H1 (cell line): Measurements from ENCODE around the gene SLC30A3. TPM values are rescaled to one million over a fixed set of nuclear protein-coding genes. Genes with fewer than 3 reads are reported as not detected.

Source experiments
- CTCF ChIA-PET: fragments of 300-600 bp; sonication (Branson Sonifier 250); formaldehyde crosslinking; loops from one replicate; lab custom pipeline; 2021; ENCODE audit not compliant: partially characterized antibody; lab: Charles Lee
- POLR2A ChIA-PET: fragments of 300-600 bp; sonication (Branson Sonifier 250); formaldehyde crosslinking; loops from one replicate; lab custom pipeline; 2021; ENCODE audit warnings: inconsistent platforms; ENCODE audit not compliant: partially characterized antibody; lab: Charles Lee
- DNase-seq, 2 experiments: peaks; one replicate each; pipeline versions ENCODE4 v3.0.0 to v3.0.0-alpha.2; 2010 to 2022; ENCODE audit warnings: low spot score in 2 of 2, low read depth in 1 of 2, mixed read lengths in 1 of 2
- FAIRE-seq: peaks from 2 replicates; lab custom pipeline; 2011; peaks lifted over from hg19 to GRCh38; lab: Jason Lieb, UNC
- H2AFZ ChIP-seq: 2 replicates; pipeline ENCODE4 v1.8.1; 2012; ENCODE audit warnings: low read length, inconsistent platforms
- H2AK5ac ChIP-seq: 2 replicates; pipeline ENCODE4 v1.6.1; 2013; ENCODE audit warnings: low read depth, low read length
- H2BK120ac ChIP-seq: replicated peaks from 2 replicates; pipeline ENCODE3; 2013; ENCODE audit warnings: low read depth, low read length, inconsistent platforms
- H2BK12ac ChIP-seq: 2 replicates; pipeline ENCODE4 v1.6.1; 2013; ENCODE audit warnings: low read depth, low read length
- H2BK15ac ChIP-seq: 2 replicates; pipeline ENCODE4 v1.6.1; 2013; ENCODE audit warnings: low read length
- H2BK20ac ChIP-seq: 2 replicates; pipeline ENCODE4 v1.6.1; 2013; ENCODE audit warnings: low read length
- H2BK5ac ChIP-seq: 2 replicates; pipeline ENCODE4 v1.6.1; 2013; ENCODE audit warnings: low read depth, low read length
- H3K14ac ChIP-seq: 2 replicates; pipeline ENCODE4 v1.6.1; 2013; ENCODE audit warnings: inconsistent platforms; ENCODE audit not compliant: insufficient read length
- H3K18ac ChIP-seq: 2 replicates; pipeline ENCODE4 v1.6.1; 2013; ENCODE audit warnings: low read length; ENCODE audit errors: extremely low read depth
- H3K23ac ChIP-seq: 2 replicates; pipeline ENCODE4 v1.6.1; 2013; ENCODE audit warnings: inconsistent platforms; ENCODE audit not compliant: insufficient read length
- H3K23me2 ChIP-seq: 2 replicates; pipeline ENCODE4 v1.6.1; 2013; ENCODE audit warnings: low read depth, low read length
- H3K27ac ChIP-seq: 2 replicates; pipeline ENCODE4 v1.6.1; 2011; ENCODE audit warnings: low read depth, low read length, inconsistent platforms
- H3K27me3 ChIP-seq, 4 experiments: replicated peaks in 1 of 4; 1 replicate in 1 of 4; 2 replicates in 3 of 4; pipeline versions ENCODE4 v1.6.1 to v1.8.1; 2011 to 2013; ENCODE audit warnings: low read length in 3 of 4, mild to moderate bottlenecking in 3 of 4, inconsistent platforms in 2 of 4, mixed read lengths in 2 of 4, moderate library complexity in 1 of 4; ENCODE audit not compliant: control insufficient read depth in 3 of 4, insufficient read depth in 3 of 4; ENCODE audit errors: extremely low read depth in 1 of 4
- H3K36me3 ChIP-seq, 4 experiments: 2 replicates each; pipeline versions ENCODE4 v1.6.1 to v1.8.1; 2011 to 2013; ENCODE audit warnings: mild to moderate bottlenecking in 4 of 4, low read length in 3 of 4, moderate library complexity in 2 of 4, control low read depth in 1 of 4, inconsistent platforms in 1 of 4; ENCODE audit not compliant: insufficient read depth in 4 of 4, control insufficient read depth in 2 of 4
- H3K4ac ChIP-seq: replicated peaks from 2 replicates; pipeline ENCODE3; 2013; ENCODE audit warnings: low read length, low read depth, mixed read lengths, inconsistent platforms; ENCODE audit not compliant: insufficient read length
- H3K4me1 ChIP-seq, 4 experiments: replicated peaks in 1 of 4; 1 replicate in 1 of 4; 2 replicates in 3 of 4; pipeline versions ENCODE4 v1.6.1 to v1.8.1; 2011 to 2013; ENCODE audit warnings: low read length in 3 of 4, inconsistent platforms in 2 of 4, mixed read lengths in 1 of 4; ENCODE audit not compliant: insufficient read depth in 4 of 4, control insufficient read depth in 3 of 4
- H3K4me2 ChIP-seq, 2 experiments: 2 replicates each; pipeline versions ENCODE4 v1.6.1 to v1.8.1; 2011 to 2013; ENCODE audit warnings: low read depth in 2 of 2, low read length in 2 of 2, control low read depth in 1 of 2, inconsistent platforms in 1 of 2, mild to moderate bottlenecking in 1 of 2; ENCODE audit not compliant: insufficient read depth in 1 of 2
- H3K4me3 ChIP-seq, 4 experiments: fragments of 200-600, 300-600 bp in 1 of 4; sonication (generic), shearing (Covaris generic), sonication (Bioruptor Twin) in 1 of 4; 2 replicates each; pipeline versions ENCODE4 v1.5.1 to v1.8.1; 2011 to 2016; ENCODE audit warnings: low read length in 4 of 4, low read depth in 3 of 4, control low read depth in 2 of 4, inconsistent platforms in 2 of 4, mild to moderate bottlenecking in 2 of 4, mixed read lengths in 1 of 4, moderate library complexity in 1 of 4; ENCODE audit not compliant: insufficient read depth in 2 of 4; ENCODE audit errors: extremely low read depth in 1 of 4
- H3K56ac ChIP-seq: replicated peaks from 2 replicates; pipeline ENCODE3; 2013; ENCODE audit warnings: low read depth, mild to moderate bottlenecking, mixed read lengths, low read length, inconsistent platforms; ENCODE audit not compliant: insufficient read length
- H3K79me1 ChIP-seq: 2 replicates; pipeline ENCODE4 v1.6.1; 2013; ENCODE audit warnings: low read depth, low read length, control low read depth
- H3K79me2 ChIP-seq, 2 experiments: 2 replicates each; pipeline versions ENCODE4 v1.6.1 to v1.8.1; 2012 to 2013; ENCODE audit warnings: low read length in 2 of 2, mild to moderate bottlenecking in 2 of 2, inconsistent platforms in 1 of 2; ENCODE audit not compliant: insufficient read depth in 2 of 2, control insufficient read depth in 1 of 2
- H3K9ac ChIP-seq, 4 experiments: replicated peaks in 1 of 4; 1 replicate in 1 of 4; 2 replicates in 3 of 4; pipeline versions ENCODE4 v1.6.1 to v1.8.1; 2011 to 2013; ENCODE audit warnings: low read depth in 3 of 4, low read length in 3 of 4, control low read depth in 2 of 4, mild to moderate bottlenecking in 2 of 4, moderate library complexity in 2 of 4, inconsistent platforms in 1 of 4; ENCODE audit errors: extremely low read depth in 1 of 4
- H3K9me3 ChIP-seq, 2 experiments: 2 replicates each; pipeline versions ENCODE4 v1.6.1 to v1.8.1; 2012 to 2013; ENCODE audit warnings: mild to moderate bottlenecking in 2 of 2, moderate library complexity in 2 of 2, control low read depth in 1 of 2, inconsistent platforms in 1 of 2, low read depth in 1 of 2, low read length in 1 of 2, mixed read lengths in 1 of 2; ENCODE audit not compliant: insufficient read depth in 2 of 2
- H4K20me1 ChIP-seq, 2 experiments: replicated peaks in 1 of 2; 2 replicates each; pipeline versions ENCODE3 to v1.8.1; 2011 to 2013; ENCODE audit warnings: inconsistent platforms in 2 of 2, low read length in 2 of 2, mild to moderate bottlenecking in 1 of 2; ENCODE audit not compliant: insufficient read depth in 2 of 2, control insufficient read depth in 1 of 2
- H4K5ac ChIP-seq: 2 replicates; pipeline ENCODE4 v1.6.1; 2013; ENCODE audit warnings: low read length, low read depth, mixed read lengths, inconsistent platforms; ENCODE audit not compliant: insufficient read length
- H4K8ac ChIP-seq: 2 replicates; pipeline ENCODE4 v1.8.0; 2013; ENCODE audit warnings: mild to moderate bottlenecking, moderate library complexity, low read length, inconsistent platforms; ENCODE audit not compliant: insufficient read depth; ENCODE audit errors: extremely low read depth
- H4K91ac ChIP-seq: replicated peaks from 2 replicates; pipeline ENCODE3; 2013; ENCODE audit warnings: low read length, mixed read lengths, inconsistent platforms; ENCODE audit not compliant: insufficient read length
- MAFK ChIP-seq: IDR thresholded peaks from 2 replicates; pipeline ENCODE4 v1.6.1; 2012; ENCODE audit warnings: low read depth, mild to moderate bottlenecking, improper control_type of control experiment, low read length
- ZNF274 ChIP-seq: IDR thresholded peaks from 2 replicates; pipeline ENCODE4 v1.7.0; 2012; ENCODE audit warnings: low read length, borderline replicate concordance; ENCODE audit errors: extremely low read depth
- WGBS, 2 experiments: shearing (Covaris generic) in 1 of 2; methylation state at CpG; one replicate each; pipeline versions ENCODE4 v1.1.6 to v1.1.7; 2013 to 2015; ENCODE audit warnings: low lambda C conversion rate in 2 of 2, mixed read lengths in 2 of 2, inconsistent platforms in 1 of 2, low coverage in 1 of 2, missing lambda C conversion rate in 1 of 2; ENCODE audit not compliant: insufficient replicate concordance in 2 of 2, insufficient coverage in 1 of 2, insufficient read length in 1 of 2; ENCODE audit errors: extremely low coverage in 1 of 2, missing lambda C conversion rate in 1 of 2; 5-methylcytosine and 5-hydroxymethylcytosine counted together
- polyA plus RNA-seq, 7 experiments: library from polyadenylated mRNA; depleted of rRNA in 3 of 7; stranded (reverse) in 5 of 7; unstranded in 2 of 7; fragments of >200 nt in 5 of 7; fragments of 200-250 nt in 2 of 7; gene quantifications; 1 replicate in 5 of 7; 2 replicates in 1 of 7; 4 replicates in 1 of 7; pipeline versions ENCODE4 v1.2.1 to v1.2.3, GENCODE V29; 2011 to 2013; ENCODE audit warnings: missing spikeins in 2 of 7, mixed read lengths in 2 of 7
- total RNA-seq: library from RNA; stranded (reverse); fragmentation: NEBNext Ultra II Directional; extraction: Animal tissue kit (Norgen Biotek cat#: 25700); gene quantifications from 2 replicates; pipeline ENCODE4 v1.2.1, GENCODE V29; 2021

The SLC30A3 gene
- total and polyA plus RNA-seq, 2 of the 8 experiments (the other 6 are each of a cell fraction or from before 2014, with no cell fraction given): 15.2 to 30.7 TPM

- Histone ChIP-seq H3K36me3 (no peaks in the 10 kb centered on the region), H2AFZ (no peak overlapping the region), H3K27me3 (no peaks in the 10 kb centered on the region; a peak in 1 of 7 replicates), H2BK5ac (no peak overlapping the region), H3K9ac (no peak overlapping the region), H2BK15ac (no peak overlapping the region), H3K79me1 (no peaks in the 10 kb centered on the region), H4K91ac (no peak overlapping the region), H3K79me2 (no peaks in the 10 kb centered on the region), H2BK120ac (no peak overlapping the region), H2BK12ac (no peak overlapping the region), H3K27ac (no peak overlapping the region), H2BK20ac (no peak overlapping the region), H3K56ac (no peak overlapping the region), H4K5ac (no peak overlapping the region), H3K4me2 (no peak overlapping the region), H2AK5ac (no peak overlapping the region), H3K23me2 (no peaks in the 10 kb centered on the region), H4K20me1 (no peaks in the 10 kb centered on the region), H3K4ac (no peak overlapping the region), H3K4me3 (no peak overlapping the region), H3K4me1 (peaks cover 0 to 4% (median 2%) of the 10 kb centered on the region in 4 experiments; a peak in 3 of 7 replicates), H3K14ac (no peak overlapping the region), H3K18ac (no peak overlapping the region), H4K8ac (no peak overlapping the region), H3K23ac (no peak overlapping the region), H3K9me3 (no peaks in the 10 kb centered on the region)
- ChIA-PET POLR2A (interaction anchor here (0.6 to 1.4 kb wide), 2 partner anchors 8 to 50 kb away, joined by 3 read pairs; no protein-coding TSS in a partner anchor), CTCF (interaction anchor here (1.5 to 20.2 kb wide), 4 partner anchors 6 to 76 kb away, joined by 4 to 413 read pairs (median 232); partner anchors contain the start of genes DNAJC5G and TRIM54)
- DNase-seq (no peak), FAIRE-seq (no peak)
- TF ChIP-seq MAFK: no peak
- no peak for TF ChIP-seq ZNF274
- WGBS, 2 experiments: 90% methylated on average over 8 of the region's 8 CpGs; no CpG with 5 or more reads in 1 of the 2 experiments
Measured at GRCh38 chr2:27294928-27295327, 32.1 kb upstream of the SLC30A3 start.
